ENCODE results near the gene LGALS7B.
"Not testable (repeated sequence)": the region's sequence is repeated elsewhere in the genome, so short reads cannot be mapped to it uniquely, and the experiment has no call there.

GRCh38 chr19:38797781-38798180, 8.8 kb downstream of the LGALS7B start:
- TF ChIP-seq, protein P1, sequence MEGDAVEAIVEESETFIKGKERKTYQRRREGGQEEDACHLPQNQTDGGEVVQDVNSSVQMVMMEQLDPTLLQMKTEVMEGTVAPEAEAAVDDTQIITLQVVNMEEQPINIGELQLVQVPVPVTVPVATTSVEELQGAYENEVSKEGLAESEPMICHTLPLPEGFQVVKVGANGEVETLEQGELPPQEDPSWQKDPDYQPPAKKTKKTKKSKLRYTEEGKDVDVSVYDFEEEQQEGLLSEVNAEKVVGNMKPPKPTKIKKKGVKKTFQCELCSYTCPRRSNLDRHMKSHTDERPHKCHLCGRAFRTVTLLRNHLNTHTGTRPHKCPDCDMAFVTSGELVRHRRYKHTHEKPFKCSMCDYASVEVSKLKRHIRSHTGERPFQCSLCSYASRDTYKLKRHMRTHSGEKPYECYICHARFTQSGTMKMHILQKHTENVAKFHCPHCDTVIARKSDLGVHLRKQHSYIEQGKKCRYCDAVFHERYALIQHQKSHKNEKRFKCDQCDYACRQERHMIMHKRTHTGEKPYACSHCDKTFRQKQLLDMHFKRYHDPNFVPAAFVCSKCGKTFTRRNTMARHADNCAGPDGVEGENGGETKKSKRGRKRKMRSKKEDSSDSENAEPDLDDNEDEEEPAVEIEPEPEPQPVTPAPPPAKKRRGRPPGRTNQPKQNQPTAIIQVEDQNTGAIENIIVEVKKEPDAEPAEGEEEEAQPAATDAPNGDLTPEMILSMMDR (IDR thresholded peaks at IDR 0.05): not testable (repeated sequence)
- TF ChIP-seq, protein P2, sequence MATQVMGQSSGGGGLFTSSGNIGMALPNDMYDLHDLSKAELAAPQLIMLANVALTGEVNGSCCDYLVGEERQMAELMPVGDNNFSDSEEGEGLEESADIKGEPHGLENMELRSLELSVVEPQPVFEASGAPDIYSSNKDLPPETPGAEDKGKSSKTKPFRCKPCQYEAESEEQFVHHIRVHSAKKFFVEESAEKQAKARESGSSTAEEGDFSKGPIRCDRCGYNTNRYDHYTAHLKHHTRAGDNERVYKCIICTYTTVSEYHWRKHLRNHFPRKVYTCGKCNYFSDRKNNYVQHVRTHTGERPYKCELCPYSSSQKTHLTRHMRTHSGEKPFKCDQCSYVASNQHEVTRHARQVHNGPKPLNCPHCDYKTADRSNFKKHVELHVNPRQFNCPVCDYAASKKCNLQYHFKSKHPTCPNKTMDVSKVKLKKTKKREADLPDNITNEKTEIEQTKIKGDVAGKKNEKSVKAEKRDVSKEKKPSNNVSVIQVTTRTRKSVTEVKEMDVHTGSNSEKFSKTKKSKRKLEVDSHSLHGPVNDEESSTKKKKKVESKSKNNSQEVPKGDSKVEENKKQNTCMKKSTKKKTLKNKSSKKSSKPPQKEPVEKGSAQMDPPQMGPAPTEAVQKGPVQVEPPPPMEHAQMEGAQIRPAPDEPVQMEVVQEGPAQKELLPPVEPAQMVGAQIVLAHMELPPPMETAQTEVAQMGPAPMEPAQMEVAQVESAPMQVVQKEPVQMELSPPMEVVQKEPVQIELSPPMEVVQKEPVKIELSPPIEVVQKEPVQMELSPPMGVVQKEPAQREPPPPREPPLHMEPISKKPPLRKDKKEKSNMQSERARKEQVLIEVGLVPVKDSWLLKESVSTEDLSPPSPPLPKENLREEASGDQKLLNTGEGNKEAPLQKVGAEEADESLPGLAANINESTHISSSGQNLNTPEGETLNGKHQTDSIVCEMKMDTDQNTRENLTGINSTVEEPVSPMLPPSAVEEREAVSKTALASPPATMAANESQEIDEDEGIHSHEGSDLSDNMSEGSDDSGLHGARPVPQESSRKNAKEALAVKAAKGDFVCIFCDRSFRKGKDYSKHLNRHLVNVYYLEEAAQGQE (IDR thresholded peaks at IDR 0.05; ENCODE audit: insufficient read depth in 1 of 2, low read depth in 2 of 2, low read length in 1 of 2): not testable (repeated sequence)
- TF ChIP-seq POLR2AphosphoS5 (IDR thresholded peaks at IDR 0.05; ENCODE audit: low read depth, low read length); SIN3A (IDR thresholded peaks at IDR 0.05; ENCODE audit: borderline replicate concordance, insufficient read depth, low read depth, low read length): not testable (repeated sequence)

Data from Panc1 (cell line).